Fibroblast of villous mesenchyme (primary cell): ENCODE measurements around the gene MACROD2. TPM values are rescaled to one million over a fixed set of nuclear protein-coding genes. Genes with fewer than 3 reads are reported as not detected.

Experiments
- DNase-seq: peaks from one replicate; pipeline ENCODE4 v3.0.0-alpha.2; 2010; ENCODE audit warnings: low read depth
- H3K4me3 ChIP-seq: 2 replicates; pipeline ENCODE4 v1.5.1; 2011; ENCODE audit warnings: low read depth, mild to moderate bottlenecking, low read length
- CTCF ChIP-seq: IDR thresholded peaks from 2 replicates; pipeline ENCODE4 v1.5.1; 2012; ENCODE audit warnings: low read depth, mild to moderate bottlenecking, low read length; ENCODE audit not compliant: insufficient read depth
- total RNA-seq: library from RNA; depleted of rRNA; stranded (reverse); fragments of >200 nt; gene quantifications from 2 replicates; pipeline ENCODE4 v1.2.3, GENCODE V29; 2012

The MACROD2 gene
- total RNA-seq, 1 donor = 1.7 TPM

DNA sequence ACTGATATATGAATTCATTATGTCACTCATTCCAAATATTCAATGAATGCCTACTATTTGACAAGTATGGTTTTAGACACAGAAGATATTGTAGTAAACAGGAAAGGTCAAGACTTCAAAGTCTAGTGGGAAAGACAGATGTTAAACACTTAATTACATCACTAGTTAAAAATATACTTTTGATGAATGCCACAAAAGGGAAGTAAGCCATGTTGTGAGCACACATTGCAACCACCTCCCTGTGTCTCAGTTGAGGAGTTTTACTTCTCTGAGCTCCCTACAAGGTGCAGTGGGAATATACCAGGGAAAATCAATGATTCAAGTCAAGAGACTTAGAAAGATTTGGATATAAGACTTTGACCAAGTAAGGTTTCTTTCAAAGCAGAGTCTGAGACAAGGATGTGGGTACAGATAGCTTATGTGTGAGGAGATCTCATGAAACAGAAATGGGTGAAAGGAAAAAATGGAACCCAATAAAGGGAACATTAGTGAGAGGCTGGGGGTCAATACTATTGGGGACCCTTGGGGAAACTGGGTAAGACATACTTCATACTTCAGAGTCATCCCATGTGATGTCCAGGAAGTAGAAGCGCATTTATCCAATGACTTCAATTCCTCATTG, 2074.2 kb downstream of the MACROD2 start:
- DNase-seq = no peak
- H3K4me3 ChIP-seq = no peak overlapping the region
- TF ChIP-seq CTCF = no peak

DNA sequence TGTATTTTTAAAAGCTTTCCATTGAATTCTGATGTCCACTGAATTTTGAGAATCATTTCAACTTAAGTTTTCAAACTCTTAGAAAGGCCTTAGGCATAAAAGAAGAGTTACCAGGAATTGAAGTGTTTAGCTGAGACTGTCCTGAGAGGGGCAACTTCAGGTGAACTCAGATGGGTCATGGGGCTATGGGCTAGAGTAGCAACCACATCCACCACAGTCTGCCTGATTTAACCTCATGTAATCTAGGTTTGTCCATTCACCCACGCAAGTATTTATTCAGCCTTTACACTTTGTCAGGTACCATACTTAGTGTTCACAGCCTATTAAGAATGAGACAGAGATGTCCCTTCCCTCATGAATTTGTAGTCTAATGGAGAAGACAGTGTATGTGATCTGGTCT, 2076.9 kb downstream of the MACROD2 start:
- DNase-seq = no peak
- no peak overlapping the region for H3K4me3 ChIP-seq
- TF ChIP-seq CTCF = no peak

- no peak overlapping the region for H3K4me3 ChIP-seq
- DNase-seq = no peak
- no peak for TF ChIP-seq CTCF
These were observed 2083.0 kb downstream of the MACROD2 start for GRCh38 chr20:16078172-16078898.

DNA sequence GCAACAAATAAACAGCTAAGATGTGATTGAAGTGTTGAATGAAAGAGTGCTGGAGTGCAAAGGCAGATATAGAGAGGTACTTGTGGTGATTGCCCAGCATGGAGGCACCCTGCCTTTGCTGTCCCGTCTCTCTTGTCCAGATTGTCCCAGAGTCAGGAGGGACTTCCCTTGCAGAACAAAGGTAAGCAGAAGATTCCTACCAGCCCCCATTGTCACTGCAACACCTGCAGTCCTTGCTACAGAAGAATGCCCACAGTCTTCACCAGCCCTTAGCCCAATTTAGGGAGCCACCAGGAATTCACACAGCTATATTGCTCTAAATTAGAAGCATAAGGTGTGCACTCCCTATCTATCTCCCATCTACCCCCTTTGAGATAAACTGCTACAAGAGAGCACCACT, 2086.1 kb downstream of the MACROD2 start:
- no peak for DNase-seq
- H3K4me3 ChIP-seq = no peak overlapping the region
- TF ChIP-seq CTCF = no peak

DNA sequence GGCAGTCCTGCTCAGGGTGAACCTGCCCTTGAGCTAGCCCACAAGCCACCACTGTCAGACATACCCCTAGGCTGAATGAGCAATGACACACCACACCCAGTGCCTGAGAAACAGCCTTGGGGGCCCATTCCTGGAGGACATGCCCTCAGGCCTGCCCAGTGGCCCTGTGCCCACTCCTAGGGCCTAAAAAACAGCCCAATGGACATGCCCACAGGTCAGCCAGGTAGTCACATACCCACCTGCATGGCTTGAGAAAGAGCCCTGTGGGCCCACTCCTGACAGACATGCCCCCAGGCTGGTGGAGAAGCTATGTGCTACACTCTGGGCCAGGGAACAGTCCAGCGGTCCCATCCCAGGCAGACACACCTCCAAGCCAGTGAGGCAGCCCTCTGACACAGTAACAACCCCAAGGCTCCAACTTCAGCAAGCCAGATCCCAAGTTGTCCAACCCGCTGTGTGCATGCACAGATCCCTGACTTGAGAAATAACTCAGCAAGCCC, 2086.8 kb downstream of the MACROD2 start:
- H3K4me3 ChIP-seq = no peak overlapping the region
- DNase-seq = no peak
- no peak for TF ChIP-seq CTCF

DNA sequence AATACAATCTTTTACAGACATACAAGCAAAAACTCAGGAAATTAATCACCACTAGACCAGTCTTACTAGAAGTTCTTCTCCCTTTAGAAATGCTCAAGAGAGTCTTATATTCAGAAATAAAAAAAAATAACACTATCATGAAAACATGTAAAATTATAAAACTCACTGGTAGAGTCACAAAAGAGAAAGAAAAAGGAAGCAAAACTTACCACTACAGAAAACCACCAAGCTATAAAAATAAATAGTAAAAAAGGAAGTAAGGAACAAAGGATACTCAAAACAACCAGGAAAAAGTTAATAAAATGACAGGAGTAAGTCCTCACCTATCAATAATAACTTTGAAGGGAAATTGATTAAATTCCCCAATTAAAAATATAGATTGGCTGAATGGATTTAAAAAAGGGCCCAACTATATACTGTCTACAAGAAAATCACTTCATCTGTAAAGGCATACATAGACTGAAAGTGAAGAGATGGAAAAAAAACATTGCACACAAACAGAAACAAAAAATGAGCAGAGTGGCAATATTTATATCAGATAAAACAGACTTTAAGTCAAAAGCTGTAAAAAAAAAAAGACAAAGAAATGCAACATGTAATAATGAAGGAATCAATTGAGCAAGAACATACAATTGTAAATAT, 2088.4 kb downstream of the MACROD2 start:
- H3K4me3 ChIP-seq = no peak overlapping the region
- no peak for TF ChIP-seq CTCF
- no peak for DNase-seq
